ENCODE data around the gene OAS2.
"Not testable (repeated sequence)": the region's sequence is repeated elsewhere in the genome, so short reads cannot be mapped to it uniquely, and the experiment has no call there.

OAS2 gene

DNA sequence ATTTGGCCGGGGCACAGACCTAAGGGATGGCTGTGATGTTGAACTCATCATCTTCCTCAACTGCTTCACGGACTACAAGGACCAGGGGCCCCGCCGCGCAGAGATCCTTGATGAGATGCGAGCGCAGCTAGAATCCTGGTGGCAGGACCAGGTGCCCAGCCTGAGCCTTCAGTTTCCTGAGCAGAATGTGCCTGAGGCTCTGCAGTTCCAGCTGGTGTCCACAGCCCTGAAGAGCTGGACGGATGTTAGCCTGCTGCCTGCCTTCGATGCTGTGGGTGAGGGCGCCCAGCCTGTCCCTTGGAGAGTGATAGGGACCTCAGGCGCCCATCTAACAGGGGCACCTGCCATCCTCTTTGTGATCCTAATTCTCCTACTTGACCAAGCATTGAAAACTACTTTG, 27.6 kb upstream of the OAS2 start:
- no peak for DNase-seq (ENCODE audit: low spot score)

DNA sequence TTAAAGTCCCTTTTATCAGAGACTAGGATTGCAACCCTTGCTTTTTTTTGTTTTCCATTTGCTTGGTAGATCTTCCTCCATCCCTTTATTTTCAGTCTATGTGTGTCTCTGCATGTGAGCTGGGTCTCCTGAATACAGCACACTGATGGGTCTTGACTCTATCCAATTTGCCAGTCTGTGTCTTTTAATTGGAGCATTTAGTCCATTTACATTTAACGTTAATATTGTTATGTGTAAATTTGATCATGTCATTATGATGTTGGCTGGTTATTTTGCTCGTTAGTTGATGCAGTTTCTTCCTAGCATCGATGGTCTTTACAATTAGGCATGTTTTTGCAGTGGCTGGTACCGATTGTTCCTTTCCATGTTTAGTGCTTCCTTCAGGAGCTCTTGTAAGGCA, 21.2 kb upstream of the OAS2 start:
- not testable (repeated sequence) for DNase-seq (ENCODE audit: low spot score)

DNA sequence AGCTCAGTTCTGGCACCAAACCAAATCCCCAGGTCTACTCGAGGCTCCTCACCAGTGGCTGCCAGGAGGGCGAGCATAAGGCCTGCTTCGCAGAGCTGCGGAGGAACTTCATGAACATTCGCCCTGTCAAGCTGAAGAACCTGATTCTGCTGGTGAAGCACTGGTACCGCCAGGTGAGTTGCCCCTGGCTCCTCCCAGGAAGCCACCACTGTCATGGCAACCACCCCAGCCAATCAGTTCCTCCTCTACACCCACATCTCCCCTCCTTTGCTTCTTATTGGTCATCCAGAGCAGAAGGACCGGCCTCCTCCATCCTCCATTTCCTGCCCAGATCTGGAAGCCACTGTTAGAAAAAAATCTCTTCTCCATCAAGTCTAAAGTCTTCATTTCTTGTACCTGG, 17.2 kb upstream of the OAS2 start:
- no peak for DNase-seq (ENCODE audit: low spot score)

DNA sequence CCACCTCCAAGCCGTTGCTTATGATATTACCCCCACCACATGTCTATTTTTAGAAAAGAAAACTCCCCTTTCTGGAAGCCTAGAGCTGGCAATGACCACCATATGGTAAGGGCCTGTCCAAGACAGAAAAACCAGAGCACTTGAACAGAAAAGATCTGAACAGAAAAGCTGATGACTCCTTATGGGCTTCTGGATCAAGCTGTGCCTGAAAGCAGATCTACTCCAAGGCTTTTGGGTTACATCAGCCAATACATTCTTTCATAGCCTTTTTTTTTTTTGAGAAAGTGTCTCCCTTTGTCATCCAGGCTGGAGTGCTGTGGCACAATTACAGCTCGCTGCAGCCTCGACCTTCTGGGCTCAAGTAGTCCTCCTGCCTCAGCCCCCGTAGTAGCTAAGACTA, 16.8 kb upstream of the OAS2 start:
- DNase-seq (ENCODE audit: low spot score) = no peak

DNA sequence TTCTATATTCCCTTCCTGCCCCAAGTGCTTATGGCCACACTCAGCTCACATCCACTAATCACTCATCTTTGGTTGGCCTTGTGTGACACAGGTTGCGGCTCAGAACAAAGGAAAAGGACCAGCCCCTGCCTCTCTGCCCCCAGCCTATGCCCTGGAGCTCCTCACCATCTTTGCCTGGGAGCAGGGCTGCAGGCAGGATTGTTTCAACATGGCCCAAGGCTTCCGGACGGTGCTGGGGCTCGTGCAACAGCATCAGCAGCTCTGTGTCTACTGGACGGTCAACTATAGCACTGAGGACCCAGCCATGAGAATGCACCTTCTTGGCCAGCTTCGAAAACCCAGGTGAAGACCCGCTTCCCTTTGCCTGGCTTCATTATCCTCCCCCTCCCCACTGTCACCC, 15.8 kb upstream of the OAS2 start:
- DNase-seq (ENCODE audit: low spot score) = no peak

DNA sequence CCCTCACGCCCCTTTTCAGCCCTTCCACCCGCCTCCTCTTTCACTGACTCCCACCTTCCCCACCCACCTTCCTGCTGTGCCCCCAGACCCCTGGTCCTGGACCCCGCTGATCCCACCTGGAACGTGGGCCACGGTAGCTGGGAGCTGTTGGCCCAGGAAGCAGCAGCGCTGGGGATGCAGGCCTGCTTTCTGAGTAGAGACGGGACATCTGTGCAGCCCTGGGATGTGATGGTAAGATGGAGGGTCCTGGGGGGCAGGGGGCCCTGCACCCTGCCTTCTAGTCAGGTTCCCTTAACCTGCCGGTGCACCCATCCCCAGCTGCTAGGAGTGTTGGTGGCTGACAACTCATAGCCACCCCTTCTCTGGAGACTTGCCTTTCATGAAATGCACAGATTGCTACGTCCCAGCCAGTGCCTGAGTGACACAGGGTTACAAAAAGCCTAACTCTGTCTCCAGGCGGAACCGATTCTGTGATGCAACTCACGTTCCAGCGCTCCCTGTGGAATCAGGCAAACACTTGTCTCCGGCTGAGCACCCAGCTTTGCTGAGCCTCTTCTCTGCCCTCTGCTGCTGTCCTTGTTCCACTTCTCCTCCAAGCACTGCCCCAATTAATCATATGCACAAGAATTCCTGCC, 15.0 kb upstream of the OAS2 start:
- DNase-seq (ENCODE audit: low spot score) = no peak

DNA sequence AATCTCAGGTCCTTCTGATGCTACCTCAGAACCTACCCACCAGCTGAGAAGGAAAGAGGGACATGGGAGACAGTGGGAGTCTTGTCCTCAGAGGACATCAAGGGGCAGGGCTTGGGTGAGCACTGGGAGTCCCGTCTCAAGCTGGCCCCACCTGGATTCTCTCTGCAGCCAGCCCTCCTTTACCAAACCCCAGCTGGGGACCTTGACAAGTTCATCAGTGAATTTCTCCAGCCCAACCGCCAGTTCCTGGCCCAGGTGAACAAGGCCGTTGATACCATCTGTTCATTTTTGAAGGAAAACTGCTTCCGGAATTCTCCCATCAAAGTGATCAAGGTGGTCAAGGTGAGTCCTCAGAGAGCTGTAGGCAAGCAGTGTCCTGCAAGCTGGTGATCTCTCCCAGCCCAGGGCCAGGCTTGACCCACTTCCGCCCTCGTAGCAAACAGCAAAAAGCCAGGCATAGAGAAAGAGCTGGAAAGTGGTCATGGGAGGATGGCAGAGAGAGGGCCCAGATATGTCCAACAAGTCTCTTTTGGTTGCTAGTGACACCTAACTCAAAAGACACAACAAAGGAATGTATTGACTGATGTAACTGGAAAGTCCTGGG, 14.2 kb upstream of the OAS2 start:
- DNase-seq (ENCODE audit: low spot score) = no peak

DNA sequence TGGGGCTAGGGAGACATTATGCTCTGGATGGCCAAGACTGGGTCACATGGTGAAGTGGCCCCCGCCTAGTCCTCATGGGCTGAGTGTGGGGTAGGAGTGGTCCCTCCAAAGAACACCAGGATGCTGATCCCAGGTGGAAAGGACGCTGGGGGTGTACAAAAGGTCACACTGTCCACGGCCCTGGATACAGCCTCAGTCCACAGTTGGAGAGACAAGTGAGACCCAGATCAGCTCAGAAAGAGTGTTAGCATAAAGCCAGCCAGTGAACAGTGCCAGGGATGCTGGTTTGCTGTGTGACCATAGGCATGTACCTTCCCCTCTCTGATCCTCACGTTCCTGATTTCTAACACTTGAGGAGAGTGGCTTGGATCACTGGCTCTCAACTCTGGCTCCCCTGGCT, 13.4 kb upstream of the OAS2 start:
- DNase-seq (ENCODE audit: low spot score) = no peak

DNA sequence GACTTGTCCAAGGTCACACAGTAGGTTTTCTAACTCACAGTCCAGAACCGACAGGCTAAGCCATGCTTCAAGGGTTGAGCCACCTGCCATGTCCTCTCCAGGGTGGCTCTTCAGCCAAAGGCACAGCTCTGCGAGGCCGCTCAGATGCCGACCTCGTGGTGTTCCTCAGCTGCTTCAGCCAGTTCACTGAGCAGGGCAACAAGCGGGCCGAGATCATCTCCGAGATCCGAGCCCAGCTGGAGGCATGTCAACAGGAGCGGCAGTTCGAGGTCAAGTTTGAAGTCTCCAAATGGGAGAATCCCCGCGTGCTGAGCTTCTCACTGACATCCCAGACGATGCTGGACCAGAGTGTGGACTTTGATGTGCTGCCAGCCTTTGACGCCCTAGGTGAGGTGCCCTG, 12.7 kb upstream of the OAS2 start:
- no peak for DNase-seq (ENCODE audit: low spot score)

DNA sequence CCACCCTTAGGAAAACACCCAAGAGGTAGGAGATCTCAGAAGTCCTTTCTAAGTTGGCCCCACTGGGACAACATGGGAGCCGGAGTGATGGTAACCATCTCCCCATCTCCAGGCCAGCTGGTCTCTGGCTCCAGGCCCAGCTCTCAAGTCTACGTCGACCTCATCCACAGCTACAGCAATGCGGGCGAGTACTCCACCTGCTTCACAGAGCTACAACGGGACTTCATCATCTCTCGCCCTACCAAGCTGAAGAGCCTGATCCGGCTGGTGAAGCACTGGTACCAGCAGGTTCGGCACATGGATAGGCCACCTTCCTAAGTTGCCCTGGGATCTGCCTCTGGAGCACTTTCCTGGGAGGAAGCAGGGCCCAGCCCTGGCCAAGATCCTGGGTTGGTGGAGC, 11.0 kb upstream of the OAS2 start:
- no peak for DNase-seq (ENCODE audit: low spot score)

DNA sequence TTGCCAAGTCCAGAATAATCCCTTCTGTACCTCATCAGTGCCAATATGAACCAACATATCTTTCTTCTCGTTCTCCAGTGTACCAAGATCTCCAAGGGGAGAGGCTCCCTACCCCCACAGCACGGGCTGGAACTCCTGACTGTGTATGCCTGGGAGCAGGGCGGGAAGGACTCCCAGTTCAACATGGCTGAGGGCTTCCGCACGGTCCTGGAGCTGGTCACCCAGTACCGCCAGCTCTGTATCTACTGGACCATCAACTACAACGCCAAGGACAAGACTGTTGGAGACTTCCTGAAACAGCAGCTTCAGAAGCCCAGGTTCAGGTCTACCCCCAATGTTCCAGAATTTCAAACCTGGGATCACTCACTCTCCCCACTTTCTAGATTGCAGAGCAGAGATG, 10.5 kb upstream of the OAS2 start:
- no peak for DNase-seq (ENCODE audit: low spot score)

DNA sequence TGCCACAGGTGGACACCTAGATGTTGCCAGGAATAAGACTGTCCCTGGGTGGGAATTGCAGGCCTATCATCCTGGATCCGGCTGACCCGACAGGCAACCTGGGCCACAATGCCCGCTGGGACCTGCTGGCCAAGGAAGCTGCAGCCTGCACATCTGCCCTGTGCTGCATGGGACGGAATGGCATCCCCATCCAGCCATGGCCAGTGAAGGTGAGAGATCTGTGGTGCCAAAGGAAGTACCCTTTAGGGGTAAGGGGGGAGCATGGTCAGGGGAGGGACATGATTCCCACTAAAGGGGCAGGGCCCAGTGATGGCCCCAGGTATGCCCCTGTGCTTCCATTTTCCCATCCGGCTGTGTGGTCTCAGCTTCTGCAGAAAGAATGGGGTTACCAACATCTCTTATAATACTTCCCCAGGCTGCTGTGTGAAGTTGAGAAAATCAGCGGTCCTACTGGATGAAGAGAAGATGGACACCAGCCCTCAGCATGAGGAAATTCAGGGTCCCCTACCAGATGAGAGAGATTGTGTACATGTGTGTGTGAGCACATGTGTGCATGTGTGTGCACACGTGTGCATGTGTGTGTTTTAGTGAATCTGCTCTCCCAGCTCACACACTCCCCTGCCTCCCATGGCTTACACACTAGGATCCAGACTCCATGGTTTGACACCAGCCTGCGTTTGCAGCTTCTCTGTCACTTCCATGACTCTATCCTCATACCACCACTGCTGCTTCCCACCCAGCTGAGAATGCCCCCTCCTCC, 8.6 kb upstream of the OAS2 start:
- no peak for DNase-seq (ENCODE audit: low spot score)

DNA sequence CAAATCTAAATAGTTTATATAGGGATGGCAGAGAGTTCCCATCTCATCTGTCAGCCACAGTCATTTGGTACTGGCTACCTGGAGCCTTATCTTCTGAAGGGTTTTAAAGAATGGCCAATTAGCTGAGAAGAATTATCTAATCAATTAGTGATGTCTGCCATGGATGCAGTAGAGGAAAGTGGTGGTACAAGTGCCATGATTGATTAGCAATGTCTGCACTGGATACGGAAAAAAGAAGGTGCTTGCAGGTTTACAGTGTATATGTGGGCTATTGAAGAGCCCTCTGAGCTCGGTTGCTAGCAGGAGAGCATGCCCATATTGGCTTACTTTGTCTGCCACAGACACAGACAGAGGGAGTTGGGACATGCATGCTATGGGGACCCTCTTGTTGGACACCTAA, 7.9 kb upstream of the OAS2 start:
- DNase-seq (ENCODE audit: low spot score) = no peak

DNA sequence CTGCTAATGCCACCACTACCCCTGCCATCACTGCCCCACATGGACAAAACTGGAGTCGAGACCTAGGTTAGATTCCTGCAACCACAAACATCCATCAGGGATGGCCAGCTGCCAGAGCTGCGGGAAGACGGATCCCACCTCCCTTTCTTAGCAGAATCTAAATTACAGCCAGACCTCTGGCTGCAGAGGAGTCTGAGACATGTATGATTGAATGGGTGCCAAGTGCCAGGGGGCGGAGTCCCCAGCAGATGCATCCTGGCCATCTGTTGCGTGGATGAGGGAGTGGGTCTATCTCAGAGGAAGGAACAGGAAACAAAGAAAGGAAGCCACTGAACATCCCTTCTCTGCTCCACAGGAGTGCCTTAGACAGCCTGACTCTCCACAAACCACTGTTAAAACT, 7.1 kb upstream of the OAS2 start:
- DNase-seq (ENCODE audit: low spot score) = no peak

DNA sequence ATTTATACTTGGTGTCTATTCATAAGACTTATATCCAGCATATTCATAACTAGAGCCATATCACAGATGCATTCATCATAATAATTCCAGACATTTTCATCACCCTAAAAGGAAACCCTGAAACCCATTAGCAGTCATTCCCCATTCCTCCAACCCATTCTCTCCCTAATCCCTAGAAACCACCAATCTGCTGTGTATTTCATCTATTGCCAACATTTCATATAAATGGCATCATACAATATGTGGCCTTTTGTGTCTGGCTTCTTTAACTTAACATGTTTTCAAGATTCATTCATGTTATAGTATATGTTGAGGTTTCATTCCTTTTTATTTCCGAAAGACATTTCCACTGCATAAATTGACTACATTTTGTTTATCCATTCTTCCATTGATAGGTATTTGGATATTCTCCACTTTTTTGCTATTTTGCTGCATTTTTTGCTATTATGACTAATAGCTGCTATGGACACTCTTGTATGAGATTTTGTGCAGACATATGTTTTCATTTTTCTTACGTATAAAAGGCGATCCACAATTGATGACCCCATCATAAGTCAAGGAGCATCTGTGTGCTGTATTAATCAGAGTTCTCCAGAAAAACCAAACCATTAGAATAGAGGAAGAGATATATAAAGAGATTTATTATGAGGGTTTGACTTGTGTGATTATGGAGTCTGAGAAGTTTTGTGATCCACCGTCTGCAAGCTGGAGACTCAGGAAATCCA, 5.1 kb upstream of the OAS2 start:
- DNase-seq (ENCODE audit: low spot score) = no peak

DNA sequence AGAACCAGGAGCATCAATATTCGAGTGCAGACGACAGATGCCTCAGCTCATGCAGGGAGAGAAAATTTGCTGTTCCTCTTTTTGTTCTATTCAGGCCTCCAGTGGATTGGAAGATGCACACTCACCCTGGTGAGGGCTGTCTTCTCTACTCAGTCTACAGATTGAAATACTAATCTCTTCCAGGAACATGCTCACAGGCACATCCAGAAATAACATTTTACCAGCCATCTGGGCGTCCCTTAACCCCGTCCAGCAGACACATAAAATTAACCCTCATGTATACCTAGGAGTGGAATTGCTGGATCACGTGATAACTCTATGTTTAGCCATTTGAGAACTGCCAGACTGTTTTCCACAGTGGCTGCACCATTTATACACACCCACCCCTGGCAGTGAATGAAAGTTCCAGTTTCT, 4.5 kb upstream of the OAS2 start:
- DNase-seq (ENCODE audit: low spot score) = no peak

DNA sequence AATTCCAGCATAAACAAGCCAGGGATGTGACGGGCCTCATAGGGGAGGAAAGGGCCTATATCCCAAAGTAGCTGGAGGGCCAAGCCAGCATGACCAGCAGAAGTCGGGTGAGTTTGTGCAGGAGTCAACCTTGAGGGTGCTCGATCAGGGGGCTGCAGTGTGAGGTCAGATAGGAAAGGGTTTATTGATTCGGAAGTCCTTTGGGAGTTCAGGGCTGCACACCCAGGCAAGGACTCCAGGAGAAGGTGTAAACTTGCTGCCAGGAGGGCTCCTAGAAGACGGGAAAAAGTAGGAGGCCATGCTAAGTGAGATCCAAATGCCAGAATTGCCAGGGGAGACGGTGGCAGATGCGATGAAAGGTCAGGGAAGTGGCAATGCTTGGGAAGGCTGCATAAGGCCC, 3.4 kb upstream of the OAS2 start:
- DNase-seq (ENCODE audit: low spot score) = no peak

DNA sequence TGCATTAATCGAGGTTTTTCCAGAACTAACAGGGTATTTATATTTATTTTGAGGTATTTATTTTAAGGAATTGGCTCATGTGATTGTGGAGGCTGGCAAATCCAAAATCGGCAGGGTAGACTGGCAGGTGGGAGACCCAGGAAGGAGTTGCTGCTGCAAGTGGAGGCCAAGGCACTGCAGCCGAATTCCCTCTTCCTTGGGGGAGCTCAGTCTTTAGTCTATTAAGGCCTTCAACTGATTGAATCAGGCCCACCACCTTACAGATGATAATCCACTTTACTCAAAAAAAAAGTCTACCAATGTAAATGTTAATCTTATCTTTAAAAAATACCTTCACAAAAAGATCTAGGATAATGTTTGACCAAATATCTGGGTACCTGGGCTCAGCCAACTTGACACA, 1.2 kb upstream of the OAS2 start:
- DNase-seq (ENCODE audit: low spot score) = no peak

DNA sequence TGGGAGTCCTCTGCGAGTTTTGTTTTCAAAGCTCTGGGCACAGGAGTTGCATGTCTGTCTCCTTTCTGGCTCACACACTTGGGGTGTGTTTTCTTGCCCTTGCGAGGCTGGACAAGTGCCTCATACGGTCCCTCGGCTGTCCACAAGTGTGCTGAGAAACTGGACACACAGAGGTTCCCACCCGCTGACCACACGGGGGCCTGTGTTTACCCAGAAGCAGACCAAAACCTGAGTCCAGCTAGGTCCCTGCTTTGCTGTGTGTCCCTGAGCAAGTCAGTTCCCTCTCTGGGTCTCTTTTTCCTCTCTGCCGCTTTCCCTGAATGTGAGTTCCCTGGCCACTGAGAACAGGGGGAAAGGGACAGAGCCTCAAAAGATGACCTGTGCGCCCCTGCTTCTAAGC, 678 bp upstream of the OAS2 start:
- no peak for DNase-seq (ENCODE audit: low spot score)

DNA sequence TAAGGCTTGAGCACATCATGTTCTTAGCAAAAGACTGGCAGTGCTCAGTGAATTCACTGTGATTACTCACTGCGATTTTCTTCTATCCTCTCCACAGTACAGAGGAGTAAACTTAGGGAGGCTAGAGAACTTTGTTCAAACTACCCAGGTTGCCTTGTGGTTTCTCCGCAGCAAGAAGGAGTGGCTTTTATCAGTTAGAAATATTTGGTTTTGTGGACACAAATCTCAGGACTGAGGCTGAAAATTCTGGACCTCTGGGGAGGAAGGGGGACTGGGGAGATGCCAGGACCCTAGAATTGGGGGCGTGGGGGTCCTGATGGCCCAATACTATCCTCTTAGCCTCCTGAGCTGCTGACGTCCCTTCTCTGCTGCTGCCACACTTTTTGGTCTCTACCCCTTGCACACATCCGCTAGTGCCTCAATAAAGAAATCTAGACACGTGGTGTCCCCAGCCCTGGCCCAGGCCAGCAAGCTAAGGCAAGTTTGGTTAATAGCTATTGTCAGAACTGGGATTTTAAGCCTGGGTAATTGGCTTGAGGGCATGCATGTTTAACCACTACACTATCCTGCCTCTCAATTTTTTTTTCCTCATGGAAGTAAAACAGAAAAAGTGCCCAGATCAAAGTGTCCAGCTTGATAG, 842 bp downstream of the OAS2 start:
- no peak for DNase-seq (ENCODE audit: low spot score)

DNA sequence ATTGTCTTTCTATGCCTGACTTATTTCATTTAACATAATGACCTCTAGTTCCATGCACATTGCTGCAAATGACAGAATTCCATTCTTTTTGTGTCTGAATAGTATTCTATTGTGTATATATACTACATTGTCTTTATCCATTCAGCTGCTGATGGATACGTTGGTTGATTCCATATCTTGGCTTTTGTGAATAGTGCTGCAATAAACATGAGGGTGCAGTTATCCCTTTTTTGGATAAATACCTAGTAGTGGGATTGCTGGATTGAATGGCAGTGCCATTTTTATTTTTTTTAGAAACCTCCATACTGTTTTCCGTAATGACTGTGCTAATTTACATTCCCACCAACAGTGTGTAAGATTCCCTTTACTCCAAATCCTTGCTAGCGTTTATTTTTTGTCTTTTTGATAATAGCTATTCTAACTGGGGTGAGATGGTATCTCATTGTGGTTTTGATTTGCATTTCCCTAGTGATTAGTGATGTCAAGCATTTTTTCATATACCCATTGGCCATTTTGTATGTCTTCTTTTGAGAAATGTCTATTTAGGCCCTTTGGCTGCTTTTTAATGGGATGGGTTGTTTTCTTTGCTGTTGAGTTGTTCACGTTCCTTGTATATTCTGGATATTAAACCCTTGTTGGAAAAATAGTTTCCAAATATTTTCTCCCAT, 2.3 kb downstream of the OAS2 start:
- DNase-seq (ENCODE audit: low spot score) = no peak
